H1 (cell line): Measurements from ENCODE around the gene CTDP1. TPM values are rescaled to one million over a fixed set of nuclear protein-coding genes. Genes with fewer than 3 reads are reported as not detected.

Source experiments
- CTCF ChIA-PET: fragments of 300-600 bp; sonication (Branson Sonifier 250); formaldehyde crosslinking; loops from one replicate; lab custom pipeline; 2021; ENCODE audit not compliant: partially characterized antibody; lab: Charles Lee
- POLR2A ChIA-PET: fragments of 300-600 bp; sonication (Branson Sonifier 250); formaldehyde crosslinking; loops from one replicate; lab custom pipeline; 2021; ENCODE audit warnings: inconsistent platforms; ENCODE audit not compliant: partially characterized antibody; lab: Charles Lee
- DNase-seq, 2 experiments: peaks; one replicate each; pipeline versions ENCODE4 v3.0.0 to v3.0.0-alpha.2; 2010 to 2022; ENCODE audit warnings: low spot score in 2 of 2, low read depth in 1 of 2, mixed read lengths in 1 of 2
- FAIRE-seq: peaks from 2 replicates; lab custom pipeline; 2011; peaks lifted over from hg19 to GRCh38; lab: Jason Lieb, UNC
- H2AFZ ChIP-seq: 2 replicates; pipeline ENCODE4 v1.8.1; 2012; ENCODE audit warnings: low read length, inconsistent platforms
- H2AK5ac ChIP-seq: 2 replicates; pipeline ENCODE4 v1.6.1; 2013; ENCODE audit warnings: low read depth, low read length
- H2BK120ac ChIP-seq: replicated peaks from 2 replicates; pipeline ENCODE3; 2013; ENCODE audit warnings: low read depth, low read length, inconsistent platforms
- H2BK12ac ChIP-seq: 2 replicates; pipeline ENCODE4 v1.6.1; 2013; ENCODE audit warnings: low read depth, low read length
- H2BK15ac ChIP-seq: 2 replicates; pipeline ENCODE4 v1.6.1; 2013; ENCODE audit warnings: low read length
- H2BK20ac ChIP-seq: 2 replicates; pipeline ENCODE4 v1.6.1; 2013; ENCODE audit warnings: low read length
- H2BK5ac ChIP-seq: 2 replicates; pipeline ENCODE4 v1.6.1; 2013; ENCODE audit warnings: low read depth, low read length
- H3K14ac ChIP-seq: 2 replicates; pipeline ENCODE4 v1.6.1; 2013; ENCODE audit warnings: inconsistent platforms; ENCODE audit not compliant: insufficient read length
- H3K18ac ChIP-seq: 2 replicates; pipeline ENCODE4 v1.6.1; 2013; ENCODE audit warnings: low read length; ENCODE audit errors: extremely low read depth
- H3K23ac ChIP-seq: 2 replicates; pipeline ENCODE4 v1.6.1; 2013; ENCODE audit warnings: inconsistent platforms; ENCODE audit not compliant: insufficient read length
- H3K23me2 ChIP-seq: 2 replicates; pipeline ENCODE4 v1.6.1; 2013; ENCODE audit warnings: low read depth, low read length
- H3K27ac ChIP-seq: 2 replicates; pipeline ENCODE4 v1.6.1; 2011; ENCODE audit warnings: low read depth, low read length, inconsistent platforms
- H3K27me3 ChIP-seq, 4 experiments: replicated peaks in 1 of 4; 1 replicate in 1 of 4; 2 replicates in 3 of 4; pipeline versions ENCODE4 v1.6.1 to v1.8.1; 2011 to 2013; ENCODE audit warnings: low read length in 3 of 4, mild to moderate bottlenecking in 3 of 4, inconsistent platforms in 2 of 4, mixed read lengths in 2 of 4, moderate library complexity in 1 of 4; ENCODE audit not compliant: control insufficient read depth in 3 of 4, insufficient read depth in 3 of 4; ENCODE audit errors: extremely low read depth in 1 of 4
- H3K36me3 ChIP-seq, 4 experiments: 2 replicates each; pipeline versions ENCODE4 v1.6.1 to v1.8.1; 2011 to 2013; ENCODE audit warnings: mild to moderate bottlenecking in 4 of 4, low read length in 3 of 4, moderate library complexity in 2 of 4, control low read depth in 1 of 4, inconsistent platforms in 1 of 4; ENCODE audit not compliant: insufficient read depth in 4 of 4, control insufficient read depth in 2 of 4
- H3K4ac ChIP-seq: replicated peaks from 2 replicates; pipeline ENCODE3; 2013; ENCODE audit warnings: low read length, low read depth, mixed read lengths, inconsistent platforms; ENCODE audit not compliant: insufficient read length
- H3K4me1 ChIP-seq, 4 experiments: replicated peaks in 1 of 4; 1 replicate in 1 of 4; 2 replicates in 3 of 4; pipeline versions ENCODE4 v1.6.1 to v1.8.1; 2011 to 2013; ENCODE audit warnings: low read length in 3 of 4, inconsistent platforms in 2 of 4, mixed read lengths in 1 of 4; ENCODE audit not compliant: insufficient read depth in 4 of 4, control insufficient read depth in 3 of 4
- H3K4me2 ChIP-seq, 2 experiments: 2 replicates each; pipeline versions ENCODE4 v1.6.1 to v1.8.1; 2011 to 2013; ENCODE audit warnings: low read depth in 2 of 2, low read length in 2 of 2, control low read depth in 1 of 2, inconsistent platforms in 1 of 2, mild to moderate bottlenecking in 1 of 2; ENCODE audit not compliant: insufficient read depth in 1 of 2
- H3K4me3 ChIP-seq, 4 experiments: fragments of 200-600, 300-600 bp in 1 of 4; sonication (generic), shearing (Covaris generic), sonication (Bioruptor Twin) in 1 of 4; 2 replicates each; pipeline versions ENCODE4 v1.5.1 to v1.8.1; 2011 to 2016; ENCODE audit warnings: low read length in 4 of 4, low read depth in 3 of 4, control low read depth in 2 of 4, inconsistent platforms in 2 of 4, mild to moderate bottlenecking in 2 of 4, mixed read lengths in 1 of 4, moderate library complexity in 1 of 4; ENCODE audit not compliant: insufficient read depth in 2 of 4; ENCODE audit errors: extremely low read depth in 1 of 4
- H3K56ac ChIP-seq: replicated peaks from 2 replicates; pipeline ENCODE3; 2013; ENCODE audit warnings: low read depth, mild to moderate bottlenecking, mixed read lengths, low read length, inconsistent platforms; ENCODE audit not compliant: insufficient read length
- H3K79me1 ChIP-seq: 2 replicates; pipeline ENCODE4 v1.6.1; 2013; ENCODE audit warnings: low read depth, low read length, control low read depth
- H3K79me2 ChIP-seq, 2 experiments: 2 replicates each; pipeline versions ENCODE4 v1.6.1 to v1.8.1; 2012 to 2013; ENCODE audit warnings: low read length in 2 of 2, mild to moderate bottlenecking in 2 of 2, inconsistent platforms in 1 of 2; ENCODE audit not compliant: insufficient read depth in 2 of 2, control insufficient read depth in 1 of 2
- H3K9ac ChIP-seq, 4 experiments: replicated peaks in 1 of 4; 1 replicate in 1 of 4; 2 replicates in 3 of 4; pipeline versions ENCODE4 v1.6.1 to v1.8.1; 2011 to 2013; ENCODE audit warnings: low read depth in 3 of 4, low read length in 3 of 4, control low read depth in 2 of 4, mild to moderate bottlenecking in 2 of 4, moderate library complexity in 2 of 4, inconsistent platforms in 1 of 4; ENCODE audit errors: extremely low read depth in 1 of 4
- H3K9me3 ChIP-seq, 2 experiments: 2 replicates each; pipeline versions ENCODE4 v1.6.1 to v1.8.1; 2012 to 2013; ENCODE audit warnings: mild to moderate bottlenecking in 2 of 2, moderate library complexity in 2 of 2, control low read depth in 1 of 2, inconsistent platforms in 1 of 2, low read depth in 1 of 2, low read length in 1 of 2, mixed read lengths in 1 of 2; ENCODE audit not compliant: insufficient read depth in 2 of 2
- H4K20me1 ChIP-seq, 2 experiments: replicated peaks in 1 of 2; 2 replicates each; pipeline versions ENCODE3 to v1.8.1; 2011 to 2013; ENCODE audit warnings: inconsistent platforms in 2 of 2, low read length in 2 of 2, mild to moderate bottlenecking in 1 of 2; ENCODE audit not compliant: insufficient read depth in 2 of 2, control insufficient read depth in 1 of 2
- H4K5ac ChIP-seq: 2 replicates; pipeline ENCODE4 v1.6.1; 2013; ENCODE audit warnings: low read length, low read depth, mixed read lengths, inconsistent platforms; ENCODE audit not compliant: insufficient read length
- H4K8ac ChIP-seq: 2 replicates; pipeline ENCODE4 v1.8.0; 2013; ENCODE audit warnings: mild to moderate bottlenecking, moderate library complexity, low read length, inconsistent platforms; ENCODE audit not compliant: insufficient read depth; ENCODE audit errors: extremely low read depth
- H4K91ac ChIP-seq: replicated peaks from 2 replicates; pipeline ENCODE3; 2013; ENCODE audit warnings: low read length, mixed read lengths, inconsistent platforms; ENCODE audit not compliant: insufficient read length
- BCL11A ChIP-seq, 2 experiments: IDR thresholded peaks; one replicate each; pipeline ENCODE4 v1.6.1; 2011; ENCODE audit warnings: low read depth in 2 of 2, low read length in 2 of 2, mild to moderate bottlenecking in 2 of 2
- KDM5A ChIP-seq: fragments of 200-600 bp; IDR thresholded peaks from 2 replicates; pipeline ENCODE4 v1.7.1; 2012; ENCODE audit warnings: mild to moderate bottlenecking, low read length, inconsistent platforms, mixed read lengths
- WGBS, 2 experiments: shearing (Covaris generic) in 1 of 2; methylation state at CpG; one replicate each; pipeline versions ENCODE4 v1.1.6 to v1.1.7; 2013 to 2015; ENCODE audit warnings: low lambda C conversion rate in 2 of 2, mixed read lengths in 2 of 2, inconsistent platforms in 1 of 2, low coverage in 1 of 2, missing lambda C conversion rate in 1 of 2; ENCODE audit not compliant: insufficient replicate concordance in 2 of 2, insufficient coverage in 1 of 2, insufficient read length in 1 of 2; ENCODE audit errors: extremely low coverage in 1 of 2, missing lambda C conversion rate in 1 of 2; 5-methylcytosine and 5-hydroxymethylcytosine counted together
- polyA plus RNA-seq, 7 experiments: library from polyadenylated mRNA; depleted of rRNA in 3 of 7; stranded (reverse) in 5 of 7; unstranded in 2 of 7; fragments of >200 nt in 5 of 7; fragments of 200-250 nt in 2 of 7; gene quantifications; 1 replicate in 5 of 7; 2 replicates in 1 of 7; 4 replicates in 1 of 7; pipeline versions ENCODE4 v1.2.1 to v1.2.3, GENCODE V29; 2011 to 2013; ENCODE audit warnings: missing spikeins in 2 of 7, mixed read lengths in 2 of 7
- total RNA-seq: library from RNA; stranded (reverse); fragmentation: NEBNext Ultra II Directional; extraction: Animal tissue kit (Norgen Biotek cat#: 25700); gene quantifications from 2 replicates; pipeline ENCODE4 v1.2.1, GENCODE V29; 2021

The CTDP1 gene
- total and polyA plus RNA-seq, 2 of the 8 experiments (the other 6 are each of a cell fraction or from before 2014, with no cell fraction given), result 16.6 to 37.0 TPM

DNA sequence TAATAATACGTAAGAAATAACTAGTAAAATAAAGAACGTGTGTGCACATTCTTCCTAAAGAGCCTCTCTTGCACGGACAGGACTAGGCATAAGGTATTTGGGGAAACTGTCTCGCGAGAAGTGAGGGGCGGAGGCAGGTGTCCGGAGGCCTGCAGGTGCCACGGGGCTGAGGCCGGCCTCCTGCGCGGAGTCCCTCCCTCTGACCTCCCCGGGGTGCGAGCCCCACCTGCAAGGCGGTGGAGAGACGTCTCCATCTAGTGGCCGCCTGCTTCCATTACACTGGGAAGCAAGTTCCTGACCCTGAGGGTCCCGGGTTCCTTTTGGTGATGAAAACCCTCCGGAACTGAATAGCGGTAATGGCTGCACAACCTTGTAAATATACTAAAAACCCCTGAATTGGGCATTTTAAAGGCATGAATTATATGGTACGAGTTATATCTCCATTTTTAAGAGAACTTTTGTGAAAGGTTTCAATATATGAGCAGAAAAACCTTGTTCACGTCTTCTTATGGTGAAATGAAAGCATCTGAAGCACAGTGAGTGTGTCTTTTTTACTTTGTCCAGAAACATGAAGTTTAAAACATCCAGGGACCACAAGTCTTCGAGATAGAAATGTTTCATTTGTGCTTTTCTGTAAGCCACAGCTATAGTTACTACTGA, 35.5 kb upstream of the CTDP1 start:
- H3K9ac ChIP-seq, result no peak overlapping the region
- H3K27ac ChIP-seq, result no peak overlapping the region
- 30% methylated on average over 22 of the region's 22 CpGs; no CpG with 5 or more reads in 1 of the 2 experiments for WGBS, 2 experiments
- DNase-seq, result peak in 1 of 2 experiments; percentile 90
- H2BK12ac ChIP-seq, result no peak overlapping the region
- H2BK5ac ChIP-seq, result no peak overlapping the region
- H3K4ac ChIP-seq, result no peak overlapping the region
- H2BK120ac ChIP-seq, result no peak overlapping the region
- no peak overlapping the region for H3K14ac ChIP-seq
- H3K4me1 ChIP-seq, result no peaks in the 10 kb centered on the region
- no peak overlapping the region for H3K18ac ChIP-seq
- POLR2A ChIA-PET, result no interaction called here
- no peak overlapping the region for H4K8ac ChIP-seq
- no peak overlapping the region for H3K56ac ChIP-seq
- H3K27me3 ChIP-seq, result peaks cover 0 to 4% (median under 1%) of the 10 kb centered on the region in 4 experiments; a peak in 4 of 7 replicates
- H3K4me2 ChIP-seq, result no peak overlapping the region
- no peak overlapping the region for H2BK20ac ChIP-seq
- H2BK15ac ChIP-seq, result no peak overlapping the region
- H2AK5ac ChIP-seq, result no peak overlapping the region
- no peak overlapping the region for H3K4me3 ChIP-seq
- H4K20me1 ChIP-seq, result no peaks in the 10 kb centered on the region
- CTCF ChIA-PET, result interaction anchor here (0.8 to 3.9 kb wide), 11 partner anchors 18 to 265 kb away, joined by 3 to 35 read pairs (median 3); no protein-coding TSS in a partner anchor
- H3K79me2 ChIP-seq, result no peaks in the 10 kb centered on the region
- no peak overlapping the region for H3K23ac ChIP-seq
- no peaks in the 10 kb centered on the region for H3K9me3 ChIP-seq
- H4K91ac ChIP-seq, result no peak overlapping the region
- H4K5ac ChIP-seq, result no peak overlapping the region
- H2AFZ ChIP-seq, result no peak overlapping the region
- no peaks in the 10 kb centered on the region for H3K79me1 ChIP-seq
- no peaks in the 10 kb centered on the region; a peak in 1 of 8 replicates for H3K36me3 ChIP-seq
- H3K23me2 ChIP-seq, result no peaks in the 10 kb centered on the region
- peak; percentile 45 for FAIRE-seq
- TF ChIP-seq KDM5A (no peak), BCL11A (IDR thresholded peaks at IDR 0.05; ENCODE audit: low read depth in 2 of 2, low read length in 2 of 2) (no peak)
